VCaP (cell line): ENCODE data around the gene KCTD16.

Source experiments
- H3K27ac ChIP-seq: fragments of 450-650 bp; 2 replicates; pipeline ENCODE4 v1.5.1; 2017
- TF ChIP-seq, protein P1 (sequence below): fragments of 450-650 bp; conservative IDR thresholded peaks from 2 replicates; pipeline ENCODE4 v1.5.1; 2017; ENCODE audit warnings: mild to moderate bottlenecking, moderate library complexity

KCTD16 gene

DNA sequence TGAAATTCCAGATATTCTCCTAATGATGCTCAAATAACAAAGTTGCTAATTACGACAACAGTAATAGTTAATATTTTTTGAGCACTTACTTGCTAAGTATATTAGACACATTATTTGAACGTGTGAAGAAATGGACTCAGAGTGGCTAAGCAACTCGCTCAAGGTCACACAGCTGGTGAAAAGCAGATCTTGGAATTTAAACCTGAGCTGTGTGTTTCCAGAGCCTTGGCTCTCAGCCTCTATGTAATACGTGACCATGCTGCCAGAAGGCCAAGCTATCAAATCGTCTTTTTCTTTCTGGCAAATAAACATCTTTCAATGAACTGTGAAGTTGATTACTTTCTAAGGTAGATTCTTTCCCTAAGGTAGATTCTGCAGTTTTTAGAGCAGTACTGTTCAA is 61.6 kb downstream of the KCTD16 start:
- TF ChIP-seq, protein P1, sequence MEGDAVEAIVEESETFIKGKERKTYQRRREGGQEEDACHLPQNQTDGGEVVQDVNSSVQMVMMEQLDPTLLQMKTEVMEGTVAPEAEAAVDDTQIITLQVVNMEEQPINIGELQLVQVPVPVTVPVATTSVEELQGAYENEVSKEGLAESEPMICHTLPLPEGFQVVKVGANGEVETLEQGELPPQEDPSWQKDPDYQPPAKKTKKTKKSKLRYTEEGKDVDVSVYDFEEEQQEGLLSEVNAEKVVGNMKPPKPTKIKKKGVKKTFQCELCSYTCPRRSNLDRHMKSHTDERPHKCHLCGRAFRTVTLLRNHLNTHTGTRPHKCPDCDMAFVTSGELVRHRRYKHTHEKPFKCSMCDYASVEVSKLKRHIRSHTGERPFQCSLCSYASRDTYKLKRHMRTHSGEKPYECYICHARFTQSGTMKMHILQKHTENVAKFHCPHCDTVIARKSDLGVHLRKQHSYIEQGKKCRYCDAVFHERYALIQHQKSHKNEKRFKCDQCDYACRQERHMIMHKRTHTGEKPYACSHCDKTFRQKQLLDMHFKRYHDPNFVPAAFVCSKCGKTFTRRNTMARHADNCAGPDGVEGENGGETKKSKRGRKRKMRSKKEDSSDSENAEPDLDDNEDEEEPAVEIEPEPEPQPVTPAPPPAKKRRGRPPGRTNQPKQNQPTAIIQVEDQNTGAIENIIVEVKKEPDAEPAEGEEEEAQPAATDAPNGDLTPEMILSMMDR: no peak

DNA sequence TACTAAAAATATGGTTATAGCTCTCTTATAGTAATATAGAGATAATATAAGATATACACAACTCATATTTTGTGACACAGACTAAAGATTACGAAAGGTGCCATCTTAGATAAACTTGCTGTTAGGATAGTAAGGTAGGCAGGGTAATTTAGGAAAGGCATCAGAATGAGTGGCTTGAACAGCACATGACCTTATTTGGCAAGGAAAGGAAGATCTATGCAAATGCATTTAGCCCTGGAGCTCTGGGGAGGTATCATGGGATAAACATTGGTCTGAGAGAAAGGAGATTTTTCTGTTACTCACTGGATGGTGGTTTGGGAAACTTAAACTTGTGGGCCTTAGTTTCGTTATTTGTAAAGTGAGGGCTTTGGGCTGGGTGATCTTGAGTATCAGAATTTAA is 65.8 kb downstream of the KCTD16 start:
- TF ChIP-seq, protein P1: no peak
- no peak overlapping the region for H3K27ac ChIP-seq

More for the DNA sequence above, 61.6 kb downstream of the KCTD16 start:
- peak overlapping the region; percentile 71 for H3K27ac ChIP-seq

DNA sequence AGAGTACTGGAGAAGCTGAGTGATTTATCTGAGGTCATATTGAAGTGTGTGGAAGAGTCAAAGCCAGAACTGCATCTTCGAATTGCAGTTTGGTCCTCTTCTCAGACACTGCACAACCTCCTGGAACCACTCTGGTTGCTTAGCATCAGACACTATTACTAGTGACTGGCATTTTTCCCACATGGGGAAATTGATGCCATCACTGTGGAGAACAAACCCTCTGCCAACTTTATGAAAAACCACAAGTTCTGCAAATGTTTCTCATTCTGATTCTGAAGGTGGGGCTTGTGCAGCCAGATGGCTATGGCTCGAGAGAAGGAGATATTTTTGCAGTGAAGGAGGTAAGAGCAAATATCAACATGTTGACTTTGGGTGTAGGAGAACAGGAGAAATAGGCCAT is 67.2 kb downstream of the KCTD16 start:
- TF ChIP-seq, protein P1: no peak
- H3K27ac ChIP-seq: no peak overlapping the region

DNA sequence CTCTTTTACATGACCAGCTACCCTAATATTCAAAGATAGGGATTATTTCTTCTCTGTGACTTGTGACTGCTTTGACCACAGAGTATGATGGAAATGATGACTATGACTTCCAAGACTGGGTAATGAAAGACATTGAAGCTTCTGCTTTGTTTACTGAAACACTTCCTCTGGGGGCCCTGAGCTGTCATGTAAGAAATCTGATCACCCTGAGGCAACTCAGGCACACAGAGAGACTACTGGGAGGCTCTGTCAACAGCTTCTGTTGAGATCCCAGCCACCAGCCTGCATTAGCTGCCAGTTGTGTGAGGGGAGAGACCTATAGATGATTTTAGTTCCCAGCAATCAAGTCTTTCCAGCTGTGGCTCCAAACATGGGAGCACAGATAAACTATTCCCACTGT is 76.5 kb downstream of the KCTD16 start:
- H3K27ac ChIP-seq: no peak overlapping the region
- TF ChIP-seq, protein P1: no peak

DNA sequence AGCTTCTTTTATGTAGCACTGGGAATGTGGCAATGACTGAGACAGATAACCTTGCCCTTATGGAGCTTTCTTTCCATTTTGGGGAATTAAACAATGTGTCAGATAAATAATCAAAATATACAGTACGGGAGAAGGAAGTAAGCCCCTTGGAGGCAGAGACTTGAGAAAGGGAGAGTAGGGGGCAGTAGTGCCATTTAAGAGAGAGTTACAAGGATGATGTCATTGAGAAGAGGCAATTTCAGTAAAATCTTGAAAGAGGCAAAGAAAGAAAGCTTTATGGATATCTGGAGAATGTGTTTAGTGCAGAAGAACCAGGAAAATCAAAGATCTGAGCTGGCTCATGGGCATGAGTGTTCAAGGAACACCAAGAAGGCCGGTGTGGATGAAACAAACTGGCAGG is 77.3 kb downstream of the KCTD16 start:
- TF ChIP-seq, protein P1: no peak

DNA sequence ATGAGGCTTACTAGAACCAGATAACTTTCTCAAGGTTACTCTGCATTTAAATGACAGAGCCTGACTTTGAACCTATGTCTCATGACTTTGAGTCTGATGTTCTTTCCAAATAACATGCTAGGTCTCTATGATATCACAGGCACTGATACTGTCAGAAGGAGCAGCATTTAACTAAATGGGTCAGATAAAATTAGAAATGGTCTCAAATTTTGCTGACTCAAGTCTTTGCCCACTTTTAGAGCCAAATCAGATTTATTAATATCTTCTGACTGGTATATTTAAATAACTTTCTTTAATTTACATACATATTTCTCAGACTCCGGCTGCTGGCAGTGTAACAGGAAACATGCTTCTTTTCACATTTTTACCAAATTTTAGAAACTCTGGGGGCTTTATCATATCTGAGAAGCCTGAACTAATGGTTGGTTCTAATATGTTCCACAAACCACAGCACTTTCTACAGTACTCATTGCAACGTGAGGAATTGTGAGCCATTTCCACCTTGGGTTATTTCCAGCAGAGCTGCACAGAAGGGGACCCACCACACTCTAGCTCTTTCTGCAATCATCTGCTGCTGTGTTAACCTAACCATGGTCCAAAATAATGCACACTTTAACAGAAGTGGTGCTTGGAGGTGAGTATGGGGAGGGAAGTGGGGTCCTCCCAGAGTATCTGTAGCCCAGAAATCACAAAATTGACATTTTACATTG is 79.2 kb downstream of the KCTD16 start:
- H3K27ac ChIP-seq: no peak overlapping the region
- TF ChIP-seq, protein P1: no peak

More for the DNA sequence above, 77.3 kb downstream of the KCTD16 start:
- no peak overlapping the region for H3K27ac ChIP-seq

DNA sequence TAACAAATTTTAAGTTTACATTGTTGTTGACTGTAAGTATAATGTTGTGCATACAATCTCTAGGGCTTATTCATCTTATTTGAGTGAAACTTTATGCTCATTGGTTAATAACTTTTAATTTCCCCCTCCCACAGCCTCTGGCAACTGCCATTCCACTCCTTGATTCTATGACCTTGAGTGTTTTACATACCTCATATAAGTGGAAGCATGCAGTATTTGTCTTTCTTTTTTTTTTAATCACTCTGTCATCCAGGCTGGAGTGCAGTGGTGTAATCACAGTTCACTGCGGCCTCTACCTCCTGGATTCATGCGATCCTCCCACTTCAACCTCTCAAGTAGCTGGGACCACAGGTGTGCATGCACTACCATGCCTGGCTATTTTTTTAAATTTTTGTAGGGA is 83.9 kb downstream of the KCTD16 start:
- no peak overlapping the region for H3K27ac ChIP-seq

More for the DNA sequence above, 83.9 kb downstream of the KCTD16 start:
- TF ChIP-seq, protein P1: no peak
